EH (cell line): ENCODE measurements around the gene ZNF292.
"Not testable (repeated sequence)": the region's sequence is repeated elsewhere in the genome, so short reads cannot be mapped to it uniquely, and the experiment has no call there.

ENCODE experiments used
- DNase-seq: peaks from one replicate; pipeline ENCODE4 v3.0.0-alpha.2; 2015; ENCODE audit warnings: low read depth

The ZNF292 gene

DNA sequence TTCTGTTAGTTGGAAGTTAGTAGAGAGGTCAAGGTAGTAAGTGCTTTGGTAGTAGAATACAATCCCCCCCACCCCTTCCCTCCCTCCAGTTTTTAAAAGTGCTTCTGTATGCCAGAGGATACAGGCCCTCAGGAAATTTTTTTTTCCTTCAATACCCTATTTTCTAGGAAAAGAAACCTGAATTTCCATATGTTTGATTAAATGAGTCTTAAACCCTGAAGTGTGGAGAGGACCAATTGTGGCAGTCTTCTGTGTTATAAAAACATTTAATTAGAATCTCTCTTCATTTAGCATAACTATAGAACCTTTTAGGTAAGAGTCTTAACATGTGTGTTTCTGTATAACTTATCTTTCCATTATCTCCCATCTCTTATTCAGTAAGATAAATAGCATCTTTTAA lies 59.5 kb downstream of the ZNF292 start:
- DNase-seq: no peak

GRCh38 chr6:87220997-87221396 lies 65.6 kb downstream of the ZNF292 start:
- DNase-seq: no peak

GRCh38 chr6:87222676-87223075 lies 67.3 kb downstream of the ZNF292 start:
- DNase-seq: no peak

- no peak for DNase-seq
Measured at GRCh38 chr6:87224971-87225370, 69.6 kb downstream of the ZNF292 start.

DNA sequence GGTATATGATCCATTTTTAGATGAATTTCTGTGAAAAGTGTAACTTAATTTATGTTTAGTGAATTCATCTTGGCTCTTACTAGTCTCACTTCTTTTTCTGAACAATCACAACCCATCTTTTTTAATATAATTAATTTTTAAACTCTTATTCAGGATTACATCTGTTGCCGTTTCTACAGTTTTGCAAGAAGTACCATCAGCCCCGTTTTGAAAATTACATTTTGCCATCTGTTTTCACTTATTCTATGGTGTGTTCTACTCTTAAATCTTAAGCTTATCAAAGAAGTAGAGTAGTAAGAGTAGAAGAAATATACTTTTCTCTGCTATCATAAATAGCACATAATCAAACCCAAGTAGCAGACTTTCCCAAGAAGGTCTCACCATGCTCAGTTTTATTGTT lies 70.1 kb downstream of the ZNF292 start:
- DNase-seq: no peak

- DNase-seq: no peak
Measured at GRCh38 chr6:87225937-87226336, 70.6 kb downstream of the ZNF292 start.

DNA sequence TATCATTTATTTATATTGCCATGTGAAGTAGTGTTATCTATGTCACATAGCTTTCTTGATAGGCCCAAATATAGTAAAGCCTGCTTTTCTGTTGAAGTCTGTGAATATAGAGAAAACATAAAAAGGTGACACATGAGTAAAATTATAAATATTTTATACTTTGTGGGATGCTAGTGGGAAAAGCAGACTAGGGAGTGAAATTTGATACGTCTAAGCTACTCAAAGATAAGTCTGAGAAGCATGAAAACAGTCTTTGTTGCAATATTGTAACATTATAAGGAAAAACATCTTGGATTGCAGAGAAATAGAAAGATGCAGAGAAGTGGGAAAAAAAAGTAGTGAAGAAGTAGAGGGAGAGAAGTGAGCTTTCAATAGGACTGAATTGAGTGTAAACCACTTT lies 75.4 kb downstream of the ZNF292 start:
- no peak for DNase-seq

GRCh38 chr6:87237804-87238203 lies 82.4 kb downstream of the ZNF292 start:
- DNase-seq: peak; percentile 41

DNA sequence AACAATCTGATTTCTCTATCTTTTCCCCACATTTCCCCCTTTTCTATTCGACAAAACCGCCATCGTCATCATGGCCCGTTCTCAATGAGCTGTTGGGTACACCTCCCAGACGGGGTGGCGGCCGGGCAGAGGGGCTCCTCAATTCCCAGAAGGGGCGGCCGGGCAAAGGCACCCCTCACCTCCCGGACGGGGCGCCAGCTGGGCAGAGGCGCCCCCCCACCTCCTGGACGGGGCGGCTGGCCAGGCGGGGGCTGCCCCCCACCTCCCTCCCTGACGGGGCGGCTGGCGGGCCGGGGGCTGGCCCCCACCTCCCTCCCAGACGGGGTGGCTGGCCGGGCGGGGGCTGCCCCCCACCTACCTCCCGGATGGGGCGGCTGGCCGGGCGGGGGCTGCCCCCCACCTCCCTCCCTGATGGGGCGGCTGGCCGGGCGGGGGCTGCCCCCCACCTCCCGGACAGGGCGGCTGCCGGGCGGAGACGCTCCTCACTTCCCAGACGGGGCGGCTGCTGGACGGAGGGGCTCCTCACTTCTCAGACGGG lies 83.8 kb downstream of the ZNF292 start:
- DNase-seq: not testable (repeated sequence)

DNA sequence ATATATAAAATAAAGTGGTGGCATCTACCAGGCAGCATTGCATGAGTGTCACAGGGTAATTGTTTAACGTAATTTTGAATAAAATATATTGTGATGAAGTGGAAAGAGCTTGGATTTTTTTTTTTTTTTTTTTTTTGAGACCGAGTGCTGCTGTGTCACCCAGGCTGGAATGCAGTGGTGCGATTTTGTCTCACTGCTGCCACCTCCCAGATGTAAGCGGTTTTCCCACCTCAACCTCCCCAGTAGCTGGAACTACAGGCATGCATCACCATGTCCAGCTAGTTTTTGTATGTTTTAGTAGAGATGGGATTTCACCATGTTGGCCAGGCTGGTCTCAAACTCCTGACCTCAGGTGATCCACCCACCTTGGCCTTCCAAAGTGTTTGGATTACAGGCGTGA lies 85.9 kb downstream of the ZNF292 start:
- DNase-seq: peak; percentile 12

DNA sequence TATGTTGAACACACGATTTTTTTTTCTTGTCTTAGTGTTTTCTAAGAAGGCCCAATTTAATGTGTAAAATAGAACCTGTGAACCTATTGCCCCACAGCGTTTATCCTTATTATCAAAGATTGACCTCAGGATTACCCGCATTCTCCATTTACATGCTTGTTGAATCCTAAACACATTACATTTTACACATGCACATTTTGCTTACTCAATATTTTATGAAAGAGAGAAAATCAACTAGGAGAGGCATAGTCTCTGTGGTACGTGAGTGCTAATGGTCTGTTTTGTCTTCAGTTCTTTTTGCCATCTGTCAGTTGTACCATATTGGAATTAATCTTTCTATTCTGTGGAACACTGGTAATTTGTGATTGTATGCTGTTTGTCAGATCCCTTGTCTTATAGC lies 86.9 kb downstream of the ZNF292 start:
- no peak for DNase-seq

GRCh38 chr6:87243812-87244211 lies 88.4 kb downstream of the ZNF292 start:
- DNase-seq: no peak

DNA sequence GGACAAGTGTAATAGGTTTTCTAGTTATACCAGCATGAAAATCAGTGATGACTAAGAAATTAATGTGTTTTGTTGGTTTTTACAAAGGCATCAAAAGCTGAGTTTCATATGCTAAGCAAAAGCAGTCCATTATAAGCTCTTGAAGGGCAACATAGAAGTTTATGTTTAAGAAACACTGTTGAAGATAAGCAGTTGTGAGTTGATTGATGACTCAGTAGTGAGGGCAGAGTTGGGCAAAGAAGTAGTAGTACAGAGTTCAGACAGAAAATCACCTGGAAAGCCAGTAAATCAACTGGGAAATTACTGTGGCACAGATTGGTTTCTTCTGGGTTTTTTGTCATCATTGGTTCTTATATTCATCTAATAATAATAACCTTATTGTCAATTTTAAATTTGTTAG lies 89.0 kb downstream of the ZNF292 start:
- DNase-seq: no peak

DNA sequence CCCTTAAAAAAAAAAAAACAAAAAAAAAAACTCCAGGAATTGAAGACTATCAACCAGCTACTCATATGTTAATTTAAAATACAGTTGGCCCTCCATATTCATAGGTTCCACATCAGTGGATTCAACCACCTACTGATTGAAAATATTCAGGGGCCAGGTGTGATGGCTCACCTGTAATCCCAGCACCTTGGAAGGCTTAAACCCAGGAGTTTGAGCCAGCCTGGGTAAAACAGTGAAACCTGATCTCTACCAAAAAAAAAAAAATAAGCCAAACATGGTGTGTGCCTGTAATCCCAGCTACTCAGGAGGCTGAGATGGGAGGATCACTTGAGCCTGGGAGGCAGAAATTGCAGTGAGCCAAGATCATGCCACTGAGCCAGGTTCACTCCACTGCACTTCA lies 94.7 kb downstream of the ZNF292 start:
- no peak for DNase-seq

- DNase-seq: no peak
Measured at GRCh38 chr6:87251225-87251624, 95.9 kb downstream of the ZNF292 start.

GRCh38 chr6:87251725-87252124 lies 96.4 kb downstream of the ZNF292 start:
- DNase-seq: no peak

DNA sequence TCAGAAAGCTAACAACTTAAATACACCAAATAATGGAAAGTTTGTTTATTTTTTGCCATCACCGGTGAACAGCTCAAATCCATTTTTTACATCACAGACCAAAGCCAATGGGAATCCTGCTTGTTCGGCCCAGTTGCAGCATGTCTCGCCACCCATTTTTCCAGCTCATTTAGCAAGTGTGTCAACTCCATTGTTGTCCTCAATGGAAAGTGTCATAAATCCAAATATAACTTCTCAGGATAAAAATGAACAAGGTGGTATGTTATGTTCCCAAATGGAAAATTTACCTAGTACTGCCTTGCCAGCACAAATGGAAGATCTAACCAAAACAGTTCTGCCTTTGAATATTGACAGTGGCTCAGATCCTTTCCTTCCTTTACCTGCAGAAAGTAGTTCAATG lies 101.7 kb downstream of the ZNF292 start:
- DNase-seq: no peak

GRCh38 chr6:87257565-87257964 lies 102.2 kb downstream of the ZNF292 start:
- DNase-seq: no peak

DNA sequence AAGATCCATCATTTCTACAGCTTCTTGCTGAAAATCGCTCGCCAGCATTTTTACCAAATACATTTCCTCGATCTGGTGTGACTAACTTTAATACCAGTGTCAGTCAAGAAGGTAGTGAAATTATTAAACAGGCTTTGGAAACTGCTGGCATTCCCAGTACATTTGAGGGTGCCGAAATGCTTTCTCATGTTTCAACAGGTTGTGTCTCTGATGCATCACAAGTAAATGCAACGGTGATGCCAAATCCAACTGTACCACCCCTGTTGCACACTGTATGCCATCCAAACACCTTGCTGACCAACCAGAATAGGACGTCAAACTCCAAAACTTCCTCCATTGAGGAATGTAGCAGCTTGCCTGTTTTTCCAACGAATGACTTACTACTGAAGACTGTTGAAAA lies 102.6 kb downstream of the ZNF292 start:
- DNase-seq: no peak

GRCh38 chr6:87259791-87260190 lies 104.4 kb downstream of the ZNF292 start:
- DNase-seq: no peak

DNA sequence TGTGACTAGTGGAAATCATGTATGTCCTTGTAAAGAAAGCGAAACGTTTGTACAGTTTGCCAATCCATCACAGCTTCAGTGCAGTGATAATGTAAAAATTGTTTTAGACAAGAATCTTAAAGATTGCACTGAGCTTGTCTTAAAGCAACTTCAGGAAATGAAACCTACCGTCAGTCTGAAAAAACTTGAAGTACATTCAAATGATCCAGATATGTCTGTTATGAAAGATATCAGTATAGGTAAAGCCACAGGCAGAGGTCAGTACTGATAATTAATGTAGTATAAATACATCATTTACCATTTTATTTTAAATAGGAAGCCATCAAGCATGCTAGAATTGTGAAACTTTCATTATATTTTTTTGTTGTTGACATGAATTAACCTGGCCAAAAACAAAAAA lies 106.2 kb downstream of the ZNF292 start:
- DNase-seq: no peak

DNA sequence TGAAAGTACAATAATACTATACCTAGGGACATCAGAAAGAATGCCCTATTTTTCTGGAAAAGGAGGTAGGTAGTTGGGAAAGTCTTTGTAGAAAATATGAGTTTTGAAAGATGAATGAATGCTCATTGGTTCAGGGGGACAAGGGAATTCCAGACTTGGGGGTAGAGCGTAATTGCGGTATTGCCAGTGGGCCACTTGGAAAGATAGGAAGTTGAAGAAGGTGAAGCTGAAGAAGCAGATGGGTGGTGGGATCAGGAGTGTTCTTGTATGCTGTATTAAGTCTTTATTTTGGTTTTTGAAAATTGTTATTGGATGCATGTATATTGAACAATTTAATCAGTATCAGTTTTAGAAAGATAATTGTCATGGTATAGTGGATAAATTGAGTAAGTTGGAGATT lies 109.1 kb downstream of the ZNF292 start:
- DNase-seq: no peak

- DNase-seq: peak; percentile 79
Measured at GRCh38 chr6:87274660-87275274, 119.4 kb downstream of the ZNF292 start.

- no peak for DNase-seq
Measured at GRCh38 chr6:87276624-87277023, 121.3 kb downstream of the ZNF292 start.
